MM.1S (cell line): ENCODE measurements around the gene HSPA6.

Source experiments
- DNase-seq: peaks from one replicate; pipeline ENCODE4 v3.0.0-alpha.2; 2015
- H2AFZ ChIP-seq: fragments of 300-600 bp; sonication (generic); 2 replicates; pipeline ENCODE4 v1.6.0; 2016; ENCODE audit warnings: antibody characterized with exemption, low read length
- H3F3A ChIP-seq: fragments of 300-600 bp; sonication (generic); 2 replicates; pipeline ENCODE4 v1.6.1; 2016; ENCODE audit warnings: mild to moderate bottlenecking, antibody characterized with exemption, low read length, moderate library complexity, mixed read lengths; ENCODE audit not compliant: insufficient read depth
- H3K27ac ChIP-seq: fragments of 300-600 bp; sonication (generic); 2 replicates; pipeline ENCODE4 v1.5.1; 2016; ENCODE audit warnings: mild to moderate bottlenecking, low read length
- H3K27me3 ChIP-seq: fragments of 300-600 bp; sonication (generic); replicated peaks from 2 replicates; pipeline ENCODE4 v1.6.0; 2016; ENCODE audit warnings: low read length; ENCODE audit not compliant: insufficient read depth
- H3K36me3 ChIP-seq: fragments of 300-600 bp; sonication (generic); replicated peaks from 2 replicates; pipeline ENCODE4 v1.6.1; 2016; ENCODE audit warnings: mild to moderate bottlenecking, low read length, mixed read lengths; ENCODE audit not compliant: insufficient read depth
- H3K4me1 ChIP-seq: fragments of 300-600 bp; sonication (generic); 2 replicates; pipeline ENCODE4 v1.6.1; 2016; ENCODE audit warnings: low read length, mixed read lengths
- H3K4me2 ChIP-seq: fragments of 300-600 bp; sonication (generic); 2 replicates; pipeline ENCODE4 v1.6.0; 2016; ENCODE audit warnings: low read depth, low read length
- H3K4me3 ChIP-seq: fragments of 300-600 bp; sonication (generic); 2 replicates; pipeline ENCODE4 v1.5.1; 2016; ENCODE audit warnings: low read length, mixed read lengths
- H3K79me2 ChIP-seq: fragments of 300-600 bp; sonication (generic); 2 replicates; pipeline ENCODE4 v1.6.1; 2016; ENCODE audit warnings: mixed run types, low read length, mixed read lengths
- H3K9ac ChIP-seq: fragments of 300-600 bp; sonication (generic); 2 replicates; pipeline ENCODE4 v1.6.1; 2016; ENCODE audit warnings: low read length, mixed read lengths
- H3K9me2 ChIP-seq: fragments of 300-600 bp; sonication (generic); replicated peaks from 2 replicates; pipeline ENCODE4 v1.6.1; 2016; ENCODE audit warnings: mild to moderate bottlenecking, low read length, mixed read lengths; ENCODE audit not compliant: insufficient read depth
- H3K9me3 ChIP-seq: fragments of 300-600 bp; sonication (generic); replicated peaks from 2 replicates; pipeline ENCODE4 v1.6.1; 2016; ENCODE audit warnings: mild to moderate bottlenecking, low read length, mixed read lengths; ENCODE audit not compliant: insufficient read depth
- H4K20me1 ChIP-seq: fragments of 300-600 bp; sonication (generic); 2 replicates; pipeline ENCODE4 v1.6.1; 2016; ENCODE audit warnings: mild to moderate bottlenecking, low read length, moderate library complexity, mixed read lengths; ENCODE audit not compliant: insufficient read depth
- CTCF ChIP-seq: fragments of 300-600 bp; sonication (generic); IDR thresholded peaks from 2 replicates; pipeline ENCODE4 v1.5.1; 2016; ENCODE audit warnings: antibody characterized with exemption, low read length, mixed read lengths
- EZH2 ChIP-seq: fragments of 300-600 bp; sonication (generic); optimal IDR thresholded peaks from 2 replicates; pipeline ENCODE3; 2017; ENCODE audit warnings: low read depth, mild to moderate bottlenecking, antibody characterized with exemption, low read length, mixed read lengths
- EZH2phosphoT487 ChIP-seq: fragments of 300-600 bp; sonication (generic); IDR thresholded peaks from 2 replicates; pipeline ENCODE4 v1.6.1; 2018; ENCODE audit warnings: antibody characterized with exemption, low read length

Gene HSPA6

GRCh38 chr1:161498646-161499045, 25.7 kb upstream of the HSPA6 start:
- Histone ChIP-seq H3K27ac (no peak overlapping the region), H3K9ac (no peak overlapping the region), H4K20me1 (no peaks in the 10 kb centered on the region), H3K4me3 (no peak overlapping the region), H3K36me3 (no peaks in the 10 kb centered on the region), H3K79me2 (no peaks in the 10 kb centered on the region), H2AFZ (no peak overlapping the region), H3F3A (no peaks in the 10 kb centered on the region), H3K27me3 (no peaks in the 10 kb centered on the region), H3K9me2 (no peaks in the 10 kb centered on the region), H3K4me1 (no peaks in the 10 kb centered on the region), H3K9me3 (no peaks in the 10 kb centered on the region), H3K4me2 (no peak overlapping the region)
- TF ChIP-seq EZH2 (no peak), EZH2phosphoT487 (no peak), CTCF (no peak)
- DNase-seq = no peak

- Histone ChIP-seq H3K36me3 (no peaks in the 10 kb centered on the region), H3K9ac (no peak overlapping the region), H3K9me2 (no peaks in the 10 kb centered on the region), H3K4me2 (no peak overlapping the region), H4K20me1 (no peaks in the 10 kb centered on the region), H3K27ac (no peak overlapping the region), H3K9me3 (no peaks in the 10 kb centered on the region), H3K4me3 (no peak overlapping the region), H2AFZ (no peak overlapping the region), H3F3A (no peaks in the 10 kb centered on the region), H3K4me1 (no peaks in the 10 kb centered on the region), H3K27me3 (no peaks in the 10 kb centered on the region), H3K79me2 (no peaks in the 10 kb centered on the region)
- TF ChIP-seq EZH2 = no peak
- no peak for TF ChIP-seq CTCF
- no peak for TF ChIP-seq EZH2phosphoT487
- DNase-seq = no peak
Observed at GRCh38 chr1:161499099-161500039, 25.0 kb upstream of the HSPA6 start.

DNA sequence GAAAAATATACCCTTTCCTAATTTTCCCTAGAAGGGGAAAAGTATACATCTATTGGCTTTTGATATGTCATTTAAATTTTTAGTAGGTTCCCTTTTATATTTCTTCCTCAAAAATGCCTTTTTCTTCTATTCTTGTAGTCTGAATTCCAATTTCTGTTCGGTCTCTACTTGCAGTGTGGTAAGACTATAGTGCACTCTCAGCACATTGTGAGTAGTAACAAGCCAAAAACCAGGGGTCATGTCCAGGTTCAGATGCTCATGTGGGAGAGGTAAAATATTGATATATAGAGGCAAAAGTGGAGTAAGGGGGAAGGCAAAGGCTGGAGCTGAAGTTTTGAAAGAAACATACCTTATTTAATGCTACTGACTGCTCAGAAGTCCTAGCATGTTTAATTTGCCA, 23.1 kb upstream of the HSPA6 start:
- H3K27me3 ChIP-seq = no peaks in the 10 kb centered on the region
- no peaks in the 10 kb centered on the region for H3K9me2 ChIP-seq
- H2AFZ ChIP-seq = no peak overlapping the region
- TF ChIP-seq CTCF (no peak), EZH2 (no peak), EZH2phosphoT487 (no peak)
- no peaks in the 10 kb centered on the region for H3K79me2 ChIP-seq
- no peaks in the 10 kb centered on the region for H3K9me3 ChIP-seq
- no peaks in the 10 kb centered on the region for H3K36me3 ChIP-seq
- H3K4me1 ChIP-seq = no peaks in the 10 kb centered on the region
- no peak for DNase-seq
- H4K20me1 ChIP-seq = no peaks in the 10 kb centered on the region
- no peaks in the 10 kb centered on the region for H3F3A ChIP-seq
- H3K4me3 ChIP-seq = no peak overlapping the region
- H3K4me2 ChIP-seq = no peak overlapping the region
- no peak overlapping the region for H3K9ac ChIP-seq
- H3K27ac ChIP-seq = no peak overlapping the region
